Body of pancreas (tissue), 4 donors: Measurements from ENCODE around the gene ARAP1.

Source experiments
- CTCF ChIP-seq, 7 experiments: fragments of 450-650 bp in 4 of 7; fragments of 200-600 bp in 3 of 7; sonication (generic) in 3 of 7; IDR thresholded peaks; one replicate each; pipeline ENCODE4 v1.5.1; 2016 to 2019; ENCODE audit warnings: antibody characterized with exemption in 7 of 7
- POLR2A ChIP-seq, 3 donors: fragments of 450-650 bp; IDR thresholded peaks; one replicate each; pipeline ENCODE4 v1.6.1; 2016; ENCODE audit warnings: antibody characterized with exemption in 3 of 3, mild to moderate bottlenecking in 2 of 3

GRCh38 chr11:72768581-72768980 lies 16.4 kb upstream of the ARAP1 start:
- TF ChIP-seq POLR2A (IDR thresholded peaks at IDR 0.05) = no peak
- TF ChIP-seq CTCF (IDR thresholded peaks at IDR 0.05) = no peak
